Ishikawa (cell line): ENCODE data around the gene RASA2.

Experiments
- CEBPB ChIP-seq: IDR thresholded peaks from 2 replicates; pipeline ENCODE4 v1.6.1; 2012
- CREB1 ChIP-seq: IDR thresholded peaks from 2 replicates; pipeline ENCODE4 v1.6.1; 2012; ENCODE audit warnings: low read depth
- EGR1 ChIP-seq: IDR thresholded peaks from 2 replicates; pipeline ENCODE4 v1.6.1; 2012
- EP300 ChIP-seq: IDR thresholded peaks from 2 replicates; pipeline ENCODE4 v1.6.1; 2012; ENCODE audit warnings: borderline replicate concordance
- NFIC ChIP-seq: IDR thresholded peaks from 2 replicates; pipeline ENCODE4 v1.6.1; 2012
- RAD21 ChIP-seq: IDR thresholded peaks from 2 replicates; pipeline ENCODE4 v1.6.1; 2012; ENCODE audit warnings: low read depth
- TAF1 ChIP-seq: IDR thresholded peaks from 2 replicates; pipeline ENCODE4 v1.6.1; 2012; ENCODE audit warnings: low read depth, mild to moderate bottlenecking
- TCF12 ChIP-seq: IDR thresholded peaks from 2 replicates; pipeline ENCODE4 v1.6.1; 2012; ENCODE audit warnings: low read depth
- USF1 ChIP-seq: IDR thresholded peaks from 2 replicates; pipeline ENCODE4 v1.6.1; 2012
- YY1 ChIP-seq: IDR thresholded peaks from 2 replicates; pipeline ENCODE4 v1.6.1; 2012; ENCODE audit warnings: low read depth
- TF ChIP-seq, protein P1 (sequence below): IDR thresholded peaks from 2 replicates; pipeline ENCODE4 v1.6.1; 2012
- TF ChIP-seq, protein P2 (sequence below): IDR thresholded peaks from 2 replicates; pipeline ENCODE4 v1.6.1; 2012; ENCODE audit warnings: low read depth, mild to moderate bottlenecking

DNA sequence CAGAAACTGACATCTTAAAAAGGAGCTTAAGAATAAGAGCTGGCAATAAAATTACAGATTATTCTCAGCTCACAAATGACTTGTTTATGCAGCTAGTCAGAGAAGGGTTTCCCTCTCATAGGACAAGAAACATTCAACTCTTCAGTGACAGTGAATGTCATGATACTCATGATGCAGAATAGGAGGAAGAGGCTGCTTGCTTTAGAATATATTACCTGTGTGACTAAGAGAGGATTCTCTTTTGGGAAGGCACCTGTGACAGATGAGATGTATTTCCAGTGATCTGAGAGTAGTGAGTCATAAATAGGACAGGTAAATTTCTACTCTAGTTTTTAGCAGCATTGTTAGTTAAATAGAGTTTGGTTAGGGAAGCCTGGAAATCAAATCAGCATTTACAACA is 39.9 kb downstream of the RASA2 start:
- TF ChIP-seq EGR1 (no peak), EP300 (no peak), TCF12 (no peak), CEBPB (no peak), USF1 (no peak), RAD21 (no peak), YY1 (no peak), TAF1 (no peak), CREB1 (no peak), NFIC (no peak)
- TF ChIP-seq, protein P1, sequence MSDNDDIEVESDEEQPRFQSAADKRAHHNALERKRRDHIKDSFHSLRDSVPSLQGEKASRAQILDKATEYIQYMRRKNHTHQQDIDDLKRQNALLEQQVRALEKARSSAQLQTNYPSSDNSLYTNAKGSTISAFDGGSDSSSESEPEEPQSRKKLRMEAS = no peak
- TF ChIP-seq, protein P2, sequence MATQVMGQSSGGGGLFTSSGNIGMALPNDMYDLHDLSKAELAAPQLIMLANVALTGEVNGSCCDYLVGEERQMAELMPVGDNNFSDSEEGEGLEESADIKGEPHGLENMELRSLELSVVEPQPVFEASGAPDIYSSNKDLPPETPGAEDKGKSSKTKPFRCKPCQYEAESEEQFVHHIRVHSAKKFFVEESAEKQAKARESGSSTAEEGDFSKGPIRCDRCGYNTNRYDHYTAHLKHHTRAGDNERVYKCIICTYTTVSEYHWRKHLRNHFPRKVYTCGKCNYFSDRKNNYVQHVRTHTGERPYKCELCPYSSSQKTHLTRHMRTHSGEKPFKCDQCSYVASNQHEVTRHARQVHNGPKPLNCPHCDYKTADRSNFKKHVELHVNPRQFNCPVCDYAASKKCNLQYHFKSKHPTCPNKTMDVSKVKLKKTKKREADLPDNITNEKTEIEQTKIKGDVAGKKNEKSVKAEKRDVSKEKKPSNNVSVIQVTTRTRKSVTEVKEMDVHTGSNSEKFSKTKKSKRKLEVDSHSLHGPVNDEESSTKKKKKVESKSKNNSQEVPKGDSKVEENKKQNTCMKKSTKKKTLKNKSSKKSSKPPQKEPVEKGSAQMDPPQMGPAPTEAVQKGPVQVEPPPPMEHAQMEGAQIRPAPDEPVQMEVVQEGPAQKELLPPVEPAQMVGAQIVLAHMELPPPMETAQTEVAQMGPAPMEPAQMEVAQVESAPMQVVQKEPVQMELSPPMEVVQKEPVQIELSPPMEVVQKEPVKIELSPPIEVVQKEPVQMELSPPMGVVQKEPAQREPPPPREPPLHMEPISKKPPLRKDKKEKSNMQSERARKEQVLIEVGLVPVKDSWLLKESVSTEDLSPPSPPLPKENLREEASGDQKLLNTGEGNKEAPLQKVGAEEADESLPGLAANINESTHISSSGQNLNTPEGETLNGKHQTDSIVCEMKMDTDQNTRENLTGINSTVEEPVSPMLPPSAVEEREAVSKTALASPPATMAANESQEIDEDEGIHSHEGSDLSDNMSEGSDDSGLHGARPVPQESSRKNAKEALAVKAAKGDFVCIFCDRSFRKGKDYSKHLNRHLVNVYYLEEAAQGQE = no peak
